ENCODE measurements around the gene INS. TPM values are rescaled to one million over a fixed set of nuclear protein-coding genes. Genes with fewer than 3 reads are reported as not detected.
"Not testable (repeated sequence)": the region's sequence is repeated elsewhere in the genome, so short reads cannot be mapped to it uniquely, and the experiment has no call there.

The INS gene
- total RNA-seq, 4 donors from 2014 or later: not detected

GRCh38 chr11:2195756-2196088 lies 34.7 kb upstream of the INS start:
- no peak for DNase-seq (ENCODE audit: extremely low spot score)
- TF ChIP-seq EP300 (IDR thresholded peaks at IDR 0.05) (no peak), POLR2A (IDR thresholded peaks at IDR 0.05; ENCODE audit: low read depth) (no peak), CTCF (IDR thresholded peaks at IDR 0.05) (no peak), POLR2AphosphoS5 (IDR thresholded peaks at IDR 0.05) (no peak)
- H3K9me3 ChIP-seq: no peaks in the 10 kb centered on the region
- intact Hi-C loops (cut with DNase I): loop anchor here (2.0 to 10.0 kb wide), 2 partner anchors 109 to 339 kb away; no protein-coding TSS in a partner anchor
- H3K4me3 ChIP-seq: no peak overlapping the region
- no peaks in the 10 kb centered on the region for H3K36me3 ChIP-seq
- WGBS: 100% methylated on average over 1 of the region's 7 CpGs
- peaks cover 0 to 43% (median 0%) of the 10 kb centered on the region in 4 donors for H3K27me3 ChIP-seq
- no peak overlapping the region for H3K27ac ChIP-seq (replicated peaks in 1 of 4)
- H3K4me1 ChIP-seq: peaks cover 0 to 4% (median 0%) of the 10 kb centered on the region in 4 donors

- TF ChIP-seq CTCF (IDR thresholded peaks at IDR 0.05): peak; percentile 48 to 80 (median 53)
- TF ChIP-seq POLR2A (IDR thresholded peaks at IDR 0.05; ENCODE audit: low read depth): no peak
- no peak for TF ChIP-seq POLR2AphosphoS5 (IDR thresholded peaks at IDR 0.05)
- no peak for TF ChIP-seq EP300 (IDR thresholded peaks at IDR 0.05)
- H3K27me3 ChIP-seq: peaks cover 0 to 49% (median 0%) of the 10 kb centered on the region in 4 donors
- H3K4me1 ChIP-seq: peaks cover 0 to 4% (median 0%) of the 10 kb centered on the region in 4 donors
- no peaks in the 10 kb centered on the region for H3K36me3 ChIP-seq
- DNase-seq (ENCODE audit: extremely low spot score): no peak
- no peak overlapping the region for H3K27ac ChIP-seq (replicated peaks in 1 of 4)
- no peak overlapping the region for H3K4me3 ChIP-seq
- intact Hi-C loops (cut with DNase I): loop anchor here (10.0 kb wide), 1 partner anchor 340 kb away; no protein-coding TSS in a partner anchor
- 34% methylated on average over 13 of the region's 24 CpGs for WGBS
- H3K9me3 ChIP-seq: no peaks in the 10 kb centered on the region
Observed at GRCh38 chr11:2194877-2195755, 34.1 kb upstream of the INS start.

GRCh38 chr11:2193888-2194595 lies 33.0 kb upstream of the INS start:
- 82% methylated on average over 12 of the region's 20 CpGs for WGBS
- H3K9me3 ChIP-seq; DNase-seq (ENCODE audit: extremely low spot score); H3K36me3 ChIP-seq; H3K4me1 ChIP-seq; H3K27ac ChIP-seq (replicated peaks in 1 of 4); H3K4me3 ChIP-seq: not testable (repeated sequence)
- peaks cover 0 to 56% (median 0%) of the 10 kb centered on the region in 4 donors for H3K27me3 ChIP-seq
- intact Hi-C loops (cut with DNase I): loop anchor here (10.0 kb wide), 1 partner anchor 341 kb away; no protein-coding TSS in a partner anchor

- intact Hi-C loops (cut with DNase I): loop anchor here (10.0 kb wide), 1 partner anchor 342 kb away; no protein-coding TSS in a partner anchor
- TF ChIP-seq POLR2A (IDR thresholded peaks at IDR 0.05; ENCODE audit: low read depth) (no peak), EP300 (IDR thresholded peaks at IDR 0.05) (no peak), POLR2AphosphoS5 (IDR thresholded peaks at IDR 0.05) (no peak), CTCF (IDR thresholded peaks at IDR 0.05) (no peak)
Observed at GRCh38 chr11:2193099-2193887, 32.3 kb upstream of the INS start.

More at GRCh38 chr11:2193099-2193887, 32.3 kb upstream of the INS start:
- 92% methylated on average over 14 of the region's 26 CpGs for WGBS
- peaks cover 0 to 4% (median 0%) of the 10 kb centered on the region in 4 donors for H3K4me1 ChIP-seq
- H3K9me3 ChIP-seq: no peaks in the 10 kb centered on the region
- no peak overlapping the region for H3K4me3 ChIP-seq
- peaks cover 0 to 62% (median 0%) of the 10 kb centered on the region in 4 donors for H3K27me3 ChIP-seq
- no peak for DNase-seq (ENCODE audit: extremely low spot score)
- no peak overlapping the region for H3K27ac ChIP-seq (replicated peaks in 1 of 4)
- H3K36me3 ChIP-seq: no peaks in the 10 kb centered on the region

Measured in esophagus muscularis mucosa (tissue), 4 donors.